ENCODE data around the gene ZPLD1.

The ZPLD1 gene

DNA sequence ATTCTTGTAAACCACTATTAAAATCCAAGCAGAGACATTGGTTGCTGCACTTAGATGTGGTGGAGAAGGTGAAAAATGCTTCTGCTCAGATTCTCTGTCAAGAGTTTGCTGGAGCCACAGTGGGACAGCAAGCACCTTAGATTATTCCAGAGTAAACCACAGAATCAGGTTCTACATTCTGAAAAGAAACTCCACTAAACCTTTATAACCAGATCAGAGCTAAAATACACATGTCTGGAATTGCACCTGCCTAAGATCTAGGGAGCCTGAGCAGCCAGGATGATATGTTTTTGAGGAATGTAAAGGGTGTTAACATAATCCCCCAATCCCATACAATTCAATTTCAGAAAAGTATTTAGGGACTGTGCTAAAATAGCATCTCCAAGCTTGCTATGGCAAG lies at the start of gene ZPLD1:
TSS of gene ZPLD1 (plus strand) at position 301 of the 400 bp plus-strand sequence. CDS start 3,473 bp downstream, outside the sequence.
- DNase-seq (ENCODE audit: low read depth), result no peak

DNA sequence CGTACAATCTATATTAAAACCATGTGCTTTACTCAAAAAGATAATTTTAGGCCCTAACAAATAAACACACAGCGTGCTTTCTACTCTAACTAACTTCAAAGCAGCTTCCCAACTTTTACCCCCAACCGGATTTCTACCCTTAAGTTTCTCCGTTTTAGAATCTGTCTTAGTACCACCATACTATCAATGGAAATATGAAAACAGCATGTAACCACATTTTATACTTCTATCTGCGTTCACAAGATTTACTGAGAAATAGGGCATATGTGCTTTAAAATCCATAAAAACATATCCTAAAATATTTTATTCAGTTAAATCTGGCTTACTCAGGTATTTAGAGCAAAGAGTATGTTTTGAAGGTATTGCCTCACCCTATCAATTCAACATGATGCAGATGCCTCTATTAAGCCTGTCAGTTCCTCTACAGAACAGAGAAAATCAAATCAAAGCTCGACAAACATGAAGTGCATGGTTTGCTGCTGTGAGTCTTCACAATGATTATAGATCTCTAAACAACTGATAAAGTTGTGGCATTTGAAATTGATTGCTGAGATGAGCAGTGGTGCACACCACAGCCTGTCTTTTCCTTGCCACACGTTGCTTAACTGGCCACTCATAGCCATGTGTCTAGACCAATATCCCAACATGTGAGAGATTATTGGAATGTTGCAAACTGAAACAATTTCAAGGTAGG lies 44.5 kb upstream of the ZPLD1 start:
- no peak for DNase-seq (ENCODE audit: low read depth)

DNA sequence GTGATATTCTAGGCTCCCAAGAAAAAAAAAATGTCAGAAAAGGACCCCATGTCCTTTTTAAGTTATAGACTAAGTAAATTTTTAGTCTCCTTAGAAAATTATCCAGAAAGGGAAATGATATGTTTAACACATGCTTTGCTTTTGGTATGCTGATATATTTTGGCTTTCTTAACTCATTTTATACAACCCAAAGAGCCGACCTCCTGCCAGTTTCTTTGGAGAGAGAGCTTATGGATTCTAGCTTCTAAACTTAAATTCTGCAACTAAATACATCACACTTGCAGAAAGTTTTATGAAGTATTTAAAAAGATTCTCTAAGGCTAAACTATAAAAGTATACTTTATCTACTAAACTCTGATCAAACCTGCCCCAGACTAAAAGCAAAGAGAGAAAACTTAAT lies 43.9 kb upstream of the ZPLD1 start:
- DNase-seq (ENCODE audit: low read depth), result no peak

DNA sequence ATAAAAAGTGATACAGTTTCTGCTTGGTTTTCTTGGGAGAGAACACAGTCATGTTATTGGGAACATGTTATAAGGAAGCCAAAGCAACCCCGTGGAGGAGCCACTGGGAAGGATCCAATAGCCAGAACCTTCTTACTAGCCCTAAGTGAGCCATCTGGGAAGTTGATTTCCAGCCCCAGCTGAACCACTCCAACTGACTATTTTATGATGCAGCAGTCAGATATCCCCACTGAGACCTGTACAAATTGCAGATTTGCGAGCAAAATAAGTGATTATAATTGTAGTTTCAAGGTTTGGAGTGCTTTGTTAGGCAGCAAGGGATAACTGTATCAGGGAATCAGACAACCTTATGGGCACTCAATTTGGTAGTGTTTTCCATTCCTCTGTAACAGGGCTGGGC lies 43.3 kb upstream of the ZPLD1 start:
- no peak for DNase-seq (ENCODE audit: low read depth)

DNA sequence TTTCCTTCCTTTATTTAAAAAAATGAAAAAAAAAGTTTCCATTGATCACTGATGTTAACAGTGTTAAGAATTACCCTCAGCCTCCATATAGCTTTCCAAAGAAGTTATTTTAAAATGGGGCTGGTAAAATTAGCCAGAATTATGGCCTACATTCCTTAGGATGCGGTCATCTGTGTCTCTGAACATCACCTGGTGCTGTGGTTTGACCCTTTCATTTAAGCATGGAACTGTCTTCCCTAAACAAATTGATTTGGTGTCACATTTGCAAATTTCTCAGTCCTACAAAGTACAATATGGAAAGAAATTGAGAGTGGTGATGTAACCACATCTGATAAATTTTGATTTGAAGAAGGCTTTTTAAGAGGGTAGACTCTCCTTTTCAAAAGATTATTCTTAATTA lies 40.3 kb upstream of the ZPLD1 start:
- no peak for DNase-seq (ENCODE audit: low read depth)

DNA sequence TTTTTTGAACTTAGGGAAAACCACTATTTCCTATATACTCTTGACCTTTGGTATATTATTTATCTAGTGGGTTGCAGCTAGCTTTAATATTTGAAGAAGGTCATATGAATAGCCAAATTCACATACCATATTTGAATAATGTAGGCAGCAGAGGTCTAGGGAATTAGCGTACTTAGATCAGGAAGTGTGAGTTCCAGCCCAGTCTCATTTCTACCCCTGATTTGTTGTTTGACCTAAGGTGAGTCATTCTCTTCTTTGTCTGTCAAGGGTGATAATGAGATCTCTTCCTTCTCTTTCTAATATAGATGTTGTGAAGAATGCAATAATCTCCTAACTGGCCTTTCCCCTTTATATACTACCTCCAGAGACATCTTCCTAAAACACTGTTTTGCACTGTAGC lies 36.6 kb upstream of the ZPLD1 start:
- no peak for DNase-seq (ENCODE audit: low read depth)

DNA sequence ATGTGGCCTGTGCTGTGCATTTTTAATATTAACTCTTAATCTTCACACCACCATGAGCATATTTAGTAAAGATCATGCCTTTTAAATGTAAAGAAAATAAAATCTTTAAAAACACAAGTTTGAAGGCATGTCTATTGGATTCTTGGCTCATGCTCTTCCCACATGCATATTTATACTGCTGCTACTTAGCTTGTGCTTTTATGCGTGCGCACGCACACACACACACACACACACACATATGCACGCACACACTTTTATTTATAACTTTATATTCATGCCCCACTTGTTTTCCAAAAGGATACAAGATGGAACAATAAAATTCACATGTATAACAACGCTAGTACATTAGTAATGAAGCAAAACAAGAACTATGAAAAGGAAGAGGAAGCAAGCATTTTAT lies 36.1 kb upstream of the ZPLD1 start:
- no peak for DNase-seq (ENCODE audit: low read depth)

DNA sequence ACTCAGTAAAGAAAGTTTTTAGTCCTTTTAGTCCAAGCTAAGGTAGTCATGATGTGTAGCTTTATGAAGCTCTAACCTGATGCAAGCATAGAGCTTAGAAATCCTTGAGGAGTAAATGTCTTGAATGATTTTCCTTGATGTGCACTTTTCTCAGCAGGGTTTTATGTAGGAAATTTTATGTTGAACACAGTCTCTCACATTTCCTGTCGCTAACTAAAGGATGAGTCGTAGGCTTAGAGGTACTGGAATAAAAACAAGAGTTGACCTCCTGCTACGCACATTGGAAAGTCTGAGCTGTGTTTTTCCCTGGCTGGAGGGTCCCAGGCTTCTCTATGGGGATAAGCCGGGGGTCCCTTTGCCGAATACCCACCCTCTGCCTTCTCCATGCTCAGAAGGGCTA lies 34.7 kb upstream of the ZPLD1 start:
- DNase-seq (ENCODE audit: low read depth), result no peak

DNA sequence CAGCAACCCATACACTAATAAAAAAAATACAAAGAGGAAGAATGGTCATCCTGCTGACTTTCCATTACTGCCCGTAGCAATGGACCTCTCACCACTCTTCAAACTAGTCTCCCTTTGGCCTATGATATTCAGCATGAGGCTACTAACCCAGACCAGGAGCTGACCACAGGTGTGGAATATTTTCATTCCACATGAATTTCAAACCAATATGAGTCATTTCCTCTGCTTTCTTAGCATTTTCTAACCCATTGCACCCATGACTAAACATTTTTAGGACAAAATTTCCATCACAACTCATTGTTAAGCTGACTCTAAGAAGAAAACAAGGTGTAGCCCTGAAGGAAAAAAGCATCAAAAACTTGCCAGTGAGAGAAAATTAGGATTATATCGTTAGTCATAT lies 34.0 kb upstream of the ZPLD1 start:
- DNase-seq (ENCODE audit: low read depth), result no peak

DNA sequence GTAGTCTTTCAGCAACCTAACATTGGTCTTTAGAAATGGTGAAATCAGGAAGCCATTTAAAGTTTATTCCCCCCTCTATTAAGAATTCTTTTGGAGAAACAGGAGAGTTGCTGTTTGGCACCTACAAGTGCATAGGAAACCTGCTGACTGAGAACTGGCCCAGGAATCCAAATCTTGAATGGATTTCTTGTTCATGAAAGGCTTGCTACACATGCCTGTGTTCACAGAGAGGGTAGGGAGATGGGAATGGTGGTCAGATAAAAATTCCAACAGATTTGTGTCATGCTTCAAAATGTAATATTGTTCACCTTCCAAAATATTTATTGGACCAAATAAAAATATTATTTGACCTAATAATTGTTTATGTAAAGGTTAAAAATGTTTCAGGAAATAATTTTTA lies 24.2 kb upstream of the ZPLD1 start:
- DNase-seq (ENCODE audit: low read depth), result no peak

DNA sequence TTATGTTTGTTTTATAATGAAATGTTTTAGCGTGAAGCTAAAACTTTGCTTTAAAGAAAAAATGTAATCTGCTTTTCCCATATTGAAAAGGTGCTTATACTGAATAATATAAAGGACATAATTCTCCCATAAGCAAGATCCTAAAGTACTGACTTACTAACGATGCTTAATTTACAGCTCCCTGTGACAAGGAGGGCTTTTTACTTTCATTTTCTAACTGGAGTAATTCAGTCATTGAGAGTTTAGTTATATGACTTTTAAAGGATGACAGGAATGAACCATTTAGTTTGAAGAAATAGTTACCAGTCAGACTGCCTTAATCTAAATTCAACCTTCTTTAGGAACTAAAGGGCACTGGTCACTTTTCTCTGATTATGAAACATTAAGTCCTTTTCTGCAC lies 19.3 kb upstream of the ZPLD1 start:
- no peak for DNase-seq (ENCODE audit: low read depth)

DNA sequence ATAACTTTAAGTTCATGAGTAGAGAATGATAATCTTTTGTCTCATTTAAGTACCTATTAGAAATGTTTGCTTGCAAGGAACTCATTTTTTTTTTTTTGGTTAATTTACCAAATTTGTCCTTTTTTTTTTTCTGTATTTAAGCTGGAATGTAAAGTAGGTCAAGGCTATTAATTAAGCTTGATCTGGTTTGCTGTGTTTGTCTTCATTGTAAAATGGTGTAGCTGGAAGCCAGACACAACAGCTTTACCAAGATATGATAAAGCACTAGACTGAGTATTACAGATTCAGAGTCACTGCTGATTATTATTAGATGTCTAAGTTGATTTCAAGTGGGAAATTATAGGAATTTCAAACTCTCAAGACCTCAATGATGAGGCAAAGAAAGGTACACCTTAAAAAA lies 15.0 kb upstream of the ZPLD1 start:
- no peak for DNase-seq (ENCODE audit: low read depth)

DNA sequence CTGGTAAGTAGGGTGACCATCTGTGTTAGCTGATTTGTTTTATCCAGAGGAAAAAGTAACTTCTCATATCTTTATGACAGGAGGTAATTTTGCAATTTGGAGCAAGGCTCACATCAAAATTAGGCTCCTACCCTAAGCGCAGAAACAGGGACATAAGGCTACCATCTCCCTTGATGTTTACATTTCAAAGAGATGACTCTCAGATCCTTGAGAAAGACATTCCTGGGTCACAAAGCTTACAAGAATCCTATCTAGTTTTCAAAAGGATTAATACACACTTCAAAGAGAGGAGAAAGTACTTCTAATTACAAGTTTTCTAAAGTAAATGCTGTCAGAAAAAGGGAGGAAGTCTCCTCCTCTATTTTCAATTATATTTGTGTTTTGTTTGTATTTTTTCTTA lies 7.0 kb downstream of the ZPLD1 start:
- no peak for DNase-seq (ENCODE audit: low read depth)

DNA sequence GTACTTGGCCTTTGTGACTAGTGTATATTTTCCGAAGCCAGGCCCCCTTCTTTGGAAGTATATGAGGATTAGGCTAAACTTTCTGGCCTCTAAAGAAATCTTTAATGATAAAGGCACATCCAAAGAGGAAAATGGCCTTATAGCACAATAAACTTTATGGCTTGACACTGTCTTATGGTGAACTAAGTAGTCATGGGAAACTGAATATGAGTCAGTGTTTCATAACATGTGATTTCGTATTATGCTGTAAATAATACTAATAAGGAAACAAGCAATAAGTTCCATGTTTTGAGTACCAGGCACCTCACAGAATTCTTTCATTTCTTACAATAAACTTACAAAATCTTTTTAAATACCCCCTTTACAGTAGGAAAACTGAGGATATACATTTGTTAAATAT lies 8.2 kb downstream of the ZPLD1 start:
- DNase-seq (ENCODE audit: low read depth), result no peak

DNA sequence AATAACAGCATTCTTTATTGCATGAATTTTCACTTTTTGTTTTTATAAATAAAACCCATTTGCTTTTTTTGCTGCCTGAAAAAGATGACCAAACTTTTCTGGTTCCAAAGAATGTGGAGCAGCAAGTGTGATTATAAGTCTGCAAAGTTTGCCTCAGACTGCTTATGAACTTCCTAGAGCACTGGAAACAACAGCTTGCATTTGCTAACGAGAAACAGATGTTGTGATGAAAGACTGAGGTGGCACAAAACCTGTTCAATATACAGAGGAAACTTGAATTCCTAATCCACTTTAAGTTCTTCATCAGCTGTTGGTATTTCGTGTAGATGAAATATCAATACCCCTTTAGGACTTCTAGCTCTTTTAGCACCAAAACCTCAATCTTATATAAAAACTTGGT lies 9.3 kb downstream of the ZPLD1 start:
- no peak for DNase-seq (ENCODE audit: low read depth)

DNA sequence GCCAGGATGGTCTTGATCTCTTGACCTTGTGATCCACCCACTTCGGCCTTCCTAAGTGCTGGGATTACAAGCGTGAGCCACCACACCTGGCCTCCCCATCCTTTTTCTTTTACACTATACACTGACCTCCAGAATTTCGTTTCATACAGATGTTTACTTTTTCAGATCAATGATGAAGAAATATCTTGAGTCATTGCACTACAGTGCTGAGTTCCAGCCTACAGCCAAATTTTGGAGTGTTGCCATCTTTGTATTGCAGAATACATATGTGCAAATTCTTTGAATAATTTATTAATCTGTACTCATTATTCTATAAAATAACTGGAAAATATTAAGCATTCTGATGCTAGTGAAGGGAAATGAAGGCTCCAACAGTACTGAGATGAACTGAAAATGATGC lies 12.5 kb downstream of the ZPLD1 start:
- DNase-seq (ENCODE audit: low read depth), result no peak

DNA sequence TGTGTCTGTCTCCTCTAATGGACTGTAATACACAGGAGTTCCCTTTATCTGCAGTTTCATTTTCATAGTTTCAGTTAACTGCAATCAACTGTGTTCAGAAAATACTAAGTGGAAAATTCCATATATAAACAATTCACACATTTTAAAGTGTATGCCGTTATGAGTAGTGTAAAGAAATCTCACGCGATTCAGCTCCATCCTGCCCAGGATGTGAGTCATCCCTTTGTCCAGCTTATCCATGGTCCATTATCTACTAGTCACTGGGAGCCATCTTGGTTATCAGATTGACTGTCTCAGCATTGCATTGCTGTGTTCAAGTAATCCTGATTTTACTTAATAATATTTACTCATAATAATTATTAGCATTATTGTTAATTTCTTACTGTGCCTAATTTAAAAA lies 14.5 kb downstream of the ZPLD1 start:
- DNase-seq (ENCODE audit: low read depth), result no peak

DNA sequence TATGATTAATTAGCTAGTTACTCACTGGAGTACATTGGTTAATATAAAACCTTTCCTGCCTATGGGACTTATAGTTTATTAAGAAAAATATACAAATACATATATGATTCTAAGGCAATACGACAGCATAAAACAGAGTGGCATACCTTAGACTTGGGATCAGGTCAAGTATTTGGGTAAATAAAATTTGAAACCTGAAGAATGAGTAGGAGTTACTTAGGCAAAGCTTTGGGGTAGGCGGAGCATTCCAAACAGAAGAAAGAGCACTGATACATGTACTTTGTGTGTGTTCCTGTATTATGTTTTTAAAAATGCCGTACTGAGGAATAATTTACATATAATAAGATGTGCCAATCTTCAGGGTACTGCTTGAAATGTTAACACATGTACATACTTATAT lies 15.1 kb downstream of the ZPLD1 start:
- no peak for DNase-seq (ENCODE audit: low read depth)

DNA sequence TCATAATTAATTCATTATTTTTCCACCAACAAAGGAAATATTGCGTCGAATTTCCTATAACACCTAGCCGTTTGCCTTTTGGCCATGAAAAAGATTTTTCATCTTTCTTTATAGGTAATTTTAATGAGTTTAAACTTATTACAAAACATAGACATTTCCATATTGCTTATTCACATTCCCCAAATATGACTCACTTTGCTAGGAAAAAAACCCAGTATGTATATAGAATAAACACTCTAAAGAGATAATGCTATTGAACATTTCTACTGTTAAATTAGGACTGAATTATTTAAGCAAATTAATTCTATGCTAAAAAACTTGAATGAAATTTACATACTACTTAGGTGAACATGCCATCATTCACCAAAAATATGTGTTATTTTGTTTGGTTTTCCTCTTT lies 16.2 kb downstream of the ZPLD1 start:
- DNase-seq (ENCODE audit: low read depth), result no peak

DNA sequence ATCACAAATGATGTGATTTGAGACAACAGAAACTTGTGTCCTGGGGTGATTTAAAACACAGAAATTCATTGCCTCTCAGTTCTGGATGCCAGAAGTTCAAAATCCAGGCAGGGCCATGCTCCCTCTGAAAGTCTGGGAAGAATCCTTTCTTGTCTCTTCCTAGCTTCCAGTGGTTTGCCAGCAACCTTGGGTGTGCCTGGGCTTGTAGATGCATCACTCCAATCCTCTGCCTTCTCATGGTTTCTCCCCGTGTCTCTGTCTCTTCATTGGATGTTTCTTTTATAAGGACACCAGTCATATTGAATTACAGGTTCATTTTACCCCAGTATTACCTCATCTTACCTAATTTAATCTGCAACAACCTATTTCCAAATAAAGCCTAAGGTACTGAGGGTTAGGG lies 16.7 kb downstream of the ZPLD1 start:
- no peak for DNase-seq (ENCODE audit: low read depth)

DNA sequence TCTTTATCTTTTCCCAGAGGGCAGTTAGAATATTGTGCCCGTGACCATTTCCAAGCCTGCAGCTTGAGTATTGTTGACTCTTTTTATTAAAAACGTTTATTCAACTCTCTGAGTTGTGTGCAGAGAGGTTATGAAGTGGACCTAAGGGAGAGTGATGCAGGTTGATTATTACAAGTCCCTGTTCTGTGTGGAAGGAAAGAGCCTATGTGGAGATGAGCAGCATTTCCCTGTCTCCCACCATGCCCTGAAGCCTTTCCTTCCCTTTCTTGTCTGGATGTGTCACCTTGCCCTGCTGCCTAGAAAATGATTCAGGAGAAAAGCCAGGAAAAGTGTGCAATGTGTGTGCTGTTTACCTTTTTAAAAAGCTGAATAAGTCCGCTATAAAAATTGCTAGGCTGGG lies 19.4 kb downstream of the ZPLD1 start:
- no peak for DNase-seq (ENCODE audit: low read depth)

DNA sequence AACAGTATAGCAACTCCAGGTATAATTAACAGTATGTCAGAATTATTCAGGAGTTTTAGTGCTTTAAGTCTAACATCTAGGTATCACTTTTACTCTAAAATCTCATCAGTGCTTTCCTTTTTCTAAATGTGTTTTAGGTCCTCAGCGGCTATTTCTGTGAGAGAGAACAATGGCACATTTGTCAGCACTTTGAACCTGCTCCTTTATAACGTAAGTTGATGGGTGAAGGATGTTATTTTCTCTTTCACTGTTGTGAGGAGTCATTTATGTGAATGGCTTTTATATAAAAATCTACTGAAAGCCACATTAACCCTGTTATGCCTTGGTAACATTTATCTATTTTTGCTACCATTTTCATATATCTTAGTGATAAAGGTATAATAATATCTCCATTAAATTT lies 22.8 kb downstream of the ZPLD1 start:
- DNase-seq (ENCODE audit: low read depth), result no peak

DNA sequence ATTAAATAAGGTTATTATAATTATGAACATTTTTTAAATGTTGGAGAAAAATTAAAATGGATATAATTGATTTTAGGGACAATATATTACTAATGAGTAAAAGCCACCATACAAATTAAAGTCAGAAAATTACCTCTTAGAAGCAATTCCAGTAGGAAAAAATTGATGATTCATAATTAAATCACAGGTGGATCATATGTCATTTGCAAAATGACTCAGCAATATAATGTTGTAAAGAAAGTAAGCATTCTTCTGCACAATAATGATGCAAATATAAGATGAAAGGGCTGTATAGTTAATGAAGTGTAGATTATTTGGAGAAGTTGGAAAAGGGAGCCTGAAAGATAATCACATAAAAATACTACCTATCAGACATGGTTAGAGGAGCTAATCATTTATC lies 25.8 kb downstream of the ZPLD1 start:
- DNase-seq (ENCODE audit: low read depth), result no peak

DNA sequence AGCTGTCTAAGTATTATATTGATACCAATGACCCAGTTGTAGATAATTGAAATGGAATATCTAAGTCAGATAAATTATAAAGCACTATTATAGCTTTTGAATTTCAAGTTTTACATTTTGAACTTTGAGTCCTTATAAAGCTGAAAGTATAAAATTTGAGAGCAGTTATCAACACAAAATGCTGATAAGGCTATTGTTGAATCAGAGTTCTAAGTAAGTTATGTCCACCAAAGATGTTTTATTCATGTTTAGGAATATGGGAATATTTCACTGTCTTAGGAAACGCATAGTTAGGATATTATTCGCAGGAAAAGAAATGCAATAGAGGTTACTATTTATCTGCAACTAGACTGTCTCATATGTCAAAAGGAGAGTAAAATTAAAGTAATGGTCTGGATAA lies 29.4 kb downstream of the ZPLD1 start:
- DNase-seq (ENCODE audit: low read depth), result no peak

DNA sequence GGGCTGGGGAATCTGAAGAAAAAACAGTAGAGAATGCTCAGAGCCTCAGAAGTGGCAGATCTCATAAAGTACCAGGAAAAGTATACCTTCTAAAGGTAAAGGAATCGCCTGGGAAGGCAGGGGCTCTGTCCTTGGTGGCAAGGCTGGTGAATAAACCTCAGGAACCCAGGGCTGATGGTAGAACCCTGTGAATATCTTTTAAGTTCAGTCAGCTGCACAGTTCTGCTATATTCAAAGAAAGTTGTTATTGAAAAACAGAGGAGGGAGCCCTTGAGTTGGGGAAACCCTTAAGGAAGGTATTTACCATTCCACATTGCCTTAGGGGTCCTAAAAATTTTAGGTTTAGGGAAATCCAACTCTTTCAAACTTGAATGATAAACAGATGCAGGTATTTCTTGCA lies 31.2 kb downstream of the ZPLD1 start:
- DNase-seq (ENCODE audit: low read depth), result no peak
